GM21529 (cell line): ENCODE data around the gene KATNAL2.

Source experiments
- ATAC-seq: cut with Tn5 transposase; IDR thresholded peaks from one replicate; pipeline ENCODE4 v1.9.1; 2021; ENCODE audit not compliant: unreplicated experiment

KATNAL2 gene, protein sequence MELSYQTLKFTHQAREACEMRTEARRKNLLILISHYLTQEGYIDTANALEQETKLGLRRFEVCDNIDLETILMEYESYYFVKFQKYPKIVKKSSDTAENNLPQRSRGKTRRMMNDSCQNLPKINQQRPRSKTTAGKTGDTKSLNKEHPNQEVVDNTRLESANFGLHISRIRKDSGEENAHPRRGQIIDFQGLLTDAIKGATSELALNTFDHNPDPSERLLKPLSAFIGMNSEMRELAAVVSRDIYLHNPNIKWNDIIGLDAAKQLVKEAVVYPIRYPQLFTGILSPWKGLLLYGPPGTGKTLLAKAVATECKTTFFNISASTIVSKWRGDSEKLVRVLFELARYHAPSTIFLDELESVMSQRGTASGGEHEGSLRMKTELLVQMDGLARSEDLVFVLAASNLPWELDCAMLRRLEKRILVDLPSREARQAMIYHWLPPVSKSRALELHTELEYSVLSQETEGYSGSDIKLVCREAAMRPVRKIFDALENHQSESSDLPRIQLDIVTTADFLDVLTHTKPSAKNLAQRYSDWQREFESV

DNA sequence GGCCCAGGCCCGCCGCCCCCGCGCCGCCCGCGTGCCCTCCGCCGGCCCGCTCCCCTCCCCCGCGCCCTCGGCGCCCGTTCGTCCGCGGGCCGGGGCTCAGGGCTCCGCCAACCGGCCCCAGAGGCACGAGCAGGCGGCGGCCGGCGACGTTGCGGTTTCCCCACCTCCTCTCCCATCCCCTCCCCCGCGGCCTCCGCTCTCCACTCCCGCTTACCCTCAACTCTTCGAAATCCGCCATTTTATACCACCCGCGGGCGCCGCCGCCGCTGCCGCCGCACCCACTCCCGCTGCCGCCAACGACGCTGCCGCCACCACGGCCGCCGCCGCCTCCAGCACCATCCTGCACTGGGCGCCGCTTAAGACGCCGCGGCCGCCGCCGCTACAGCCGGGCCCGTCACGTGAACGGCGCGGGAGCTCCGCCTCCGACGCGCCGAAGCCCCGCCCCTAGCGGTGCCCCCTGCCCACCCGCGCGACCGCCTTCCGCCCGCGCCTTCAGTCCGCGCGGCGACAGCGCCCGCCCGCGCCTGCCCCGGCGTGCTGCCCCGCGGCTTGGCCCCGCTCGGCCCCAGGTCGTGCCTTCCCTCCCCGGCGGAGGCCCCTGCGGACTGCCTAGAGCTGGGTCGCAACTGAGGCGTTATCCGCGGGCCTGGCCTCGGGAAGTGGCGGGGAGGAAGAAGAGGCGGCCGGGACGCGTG lies at the start of gene KATNAL2, which contains the start of gene PIAS2:
Gene KATNAL2, plus strand, starts transcription at position 495 of the 695 bp plus-strand sequence. CDS start 29,271 bp downstream, outside the sequence.
Gene PIAS2, minus strand, starts transcription at position 400 of the 695 bp plus-strand sequence. Its CDS starts 162 bp downstream, at position 238.
- peak; percentile 90 for ATAC-seq

DNA sequence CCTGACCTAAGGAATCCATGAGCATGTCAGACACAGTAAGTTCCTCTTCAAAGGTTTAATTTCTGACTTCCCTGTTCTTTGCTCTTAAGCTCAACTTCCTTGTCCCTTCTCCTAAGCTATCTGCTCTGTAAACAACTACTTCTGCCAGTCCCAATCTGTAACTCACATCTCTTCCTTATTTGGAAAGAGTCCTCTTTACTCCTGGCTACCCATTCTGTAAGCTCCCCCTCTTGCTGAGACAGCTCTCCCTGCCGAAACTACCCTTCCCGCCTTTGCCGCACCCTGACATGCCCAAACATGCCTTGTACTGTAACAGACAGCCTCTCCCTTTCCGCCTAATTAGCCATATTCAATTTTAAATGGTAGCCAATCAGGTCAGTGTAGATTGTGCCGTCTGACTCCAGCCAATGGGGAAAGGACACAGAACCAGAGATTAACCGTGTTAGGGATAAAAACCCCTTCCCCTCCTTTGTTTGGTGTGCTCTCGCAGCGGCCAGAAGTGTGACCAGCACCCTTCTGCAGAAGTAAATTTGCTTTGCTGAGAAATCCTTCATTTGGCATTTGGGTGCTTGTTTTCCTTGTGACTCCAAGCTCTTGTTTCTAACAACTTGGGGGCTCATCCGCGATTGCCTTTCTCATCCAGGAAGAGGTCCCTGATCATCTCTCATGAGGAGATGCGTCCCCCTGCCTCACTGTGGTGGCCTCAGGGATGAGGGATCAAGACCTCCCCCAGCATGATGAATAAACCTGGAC lies 49.1 kb upstream of the KATNAL2 start:
- no peak for ATAC-seq

DNA sequence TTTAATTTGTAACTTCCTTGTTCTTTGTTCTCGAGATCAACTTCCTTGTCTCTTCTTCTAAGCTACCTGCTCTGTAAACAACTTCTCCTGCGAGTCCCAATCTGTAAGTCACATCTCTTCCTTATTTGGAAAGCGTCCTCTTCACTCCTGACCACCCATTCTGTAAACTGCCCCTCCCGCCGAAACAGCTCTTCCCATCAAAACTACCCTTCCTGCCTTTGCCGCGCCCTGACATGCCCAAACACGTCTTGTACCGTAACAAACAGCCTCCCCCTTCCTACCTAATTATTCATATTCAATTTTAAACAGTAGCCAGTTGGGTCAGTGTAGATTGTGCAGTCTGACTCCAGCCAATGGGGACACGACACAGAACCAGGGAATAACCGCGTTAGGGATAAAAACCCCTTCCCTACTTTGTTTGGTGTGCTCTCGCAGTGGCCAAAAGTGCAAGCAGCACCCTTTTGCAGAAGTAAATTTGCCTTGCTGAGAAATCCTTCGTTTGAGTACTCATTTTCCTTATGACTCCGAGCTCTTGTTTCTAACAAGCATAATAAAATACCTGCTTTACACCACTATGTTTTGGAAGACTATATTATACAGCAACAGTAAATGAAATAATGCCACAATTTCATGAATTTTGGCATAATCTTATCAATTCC lies 39.9 kb upstream of the KATNAL2 start:
- no peak for ATAC-seq

DNA sequence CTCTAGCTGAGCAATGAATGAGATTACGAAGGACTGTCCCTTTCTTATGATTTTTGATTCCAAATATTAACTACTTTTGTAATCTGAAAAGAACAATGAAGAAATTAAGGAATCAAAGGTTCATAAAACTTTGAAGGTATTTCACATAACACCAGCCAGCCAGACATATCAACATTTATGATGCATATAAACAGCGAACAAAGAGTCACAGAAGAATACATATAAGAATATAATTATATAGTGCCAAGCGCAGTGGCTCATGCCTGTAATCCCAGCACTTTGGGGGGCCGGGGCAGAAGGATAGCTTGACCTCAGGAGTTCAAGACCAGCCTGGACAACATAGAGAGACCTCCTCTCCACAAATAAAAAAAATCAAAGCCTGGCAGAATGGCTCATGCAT lies 34.2 kb upstream of the KATNAL2 start:
- no peak for ATAC-seq

DNA sequence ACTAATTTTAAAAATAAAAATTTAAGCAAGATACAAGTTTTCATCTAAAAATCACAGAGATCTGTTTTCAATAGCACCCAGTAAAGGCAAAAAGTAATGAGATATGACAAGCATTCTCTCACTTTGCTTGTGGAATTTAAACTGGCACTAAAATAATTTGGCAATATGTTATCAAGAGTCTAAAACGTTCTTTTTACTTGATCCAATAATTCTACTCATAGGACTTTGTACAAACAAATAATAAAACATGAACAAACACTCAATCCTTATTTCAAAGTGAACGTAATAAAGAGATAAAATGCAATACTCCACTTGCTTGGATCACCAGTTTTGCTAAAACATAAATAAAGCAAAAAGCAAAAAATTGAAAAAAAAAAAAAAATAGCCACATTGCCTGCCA lies 30.5 kb upstream of the KATNAL2 start:
- ATAC-seq: no peak

DNA sequence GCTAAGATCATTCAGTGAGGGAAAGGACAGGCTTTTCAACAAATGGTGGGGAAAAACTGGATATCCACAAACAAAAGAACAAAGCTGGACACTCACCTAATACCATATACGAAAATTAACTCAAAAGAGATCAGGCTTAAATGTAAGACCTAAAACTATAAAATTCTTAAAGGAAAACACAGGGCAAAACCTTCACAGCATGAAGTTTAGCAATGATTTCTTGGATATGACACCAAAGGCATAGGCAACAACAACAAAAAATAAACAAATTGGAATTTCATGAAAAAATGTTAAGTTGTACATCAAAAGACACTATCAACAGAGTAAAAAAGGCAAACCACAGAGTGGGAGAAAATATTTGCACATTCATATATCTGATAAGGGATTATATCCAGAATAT lies 28.4 kb upstream of the KATNAL2 start:
- ATAC-seq: no peak

DNA sequence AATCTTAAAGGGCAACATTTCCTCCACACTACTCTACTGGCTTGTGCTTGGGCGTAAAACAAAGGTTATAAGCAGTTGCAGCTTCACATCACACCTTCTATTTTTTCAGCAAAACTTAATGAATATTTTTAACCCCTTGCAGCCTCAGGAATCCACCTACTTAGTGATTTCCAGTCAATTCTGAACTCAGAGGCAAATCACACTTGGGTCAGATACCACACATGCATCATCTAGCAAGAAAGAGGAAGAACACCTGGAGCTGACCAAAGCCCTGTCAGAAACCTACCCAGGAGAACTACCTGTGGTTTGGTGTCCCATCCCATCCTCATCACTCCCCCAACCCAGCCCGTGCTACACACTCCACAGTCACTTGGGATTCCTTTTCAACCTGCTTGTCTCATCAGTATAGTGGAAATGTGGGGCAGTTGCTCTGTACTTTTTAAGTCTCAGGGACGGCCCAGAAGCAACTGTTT lies 25.6 kb upstream of the KATNAL2 start:
- ATAC-seq: peak; percentile 92

DNA sequence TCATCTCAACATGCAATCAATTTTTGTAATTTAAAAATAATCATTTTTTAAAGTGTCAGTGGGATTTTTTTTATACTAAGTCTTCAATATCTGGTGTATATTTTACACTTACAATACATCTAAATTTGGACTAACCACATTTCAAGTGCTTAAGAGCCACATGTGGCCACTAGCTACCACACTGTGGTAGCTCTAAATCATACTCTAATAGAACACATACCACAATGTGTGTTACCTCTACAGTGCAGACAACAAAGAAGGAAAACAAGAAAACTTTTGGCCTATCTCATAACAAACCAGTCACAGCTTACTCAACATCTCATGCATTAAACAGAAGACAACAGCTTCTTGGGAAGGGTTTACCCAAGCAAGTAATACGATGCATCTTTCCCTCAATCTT lies 24.6 kb upstream of the KATNAL2 start:
- ATAC-seq: peak; percentile 44

DNA sequence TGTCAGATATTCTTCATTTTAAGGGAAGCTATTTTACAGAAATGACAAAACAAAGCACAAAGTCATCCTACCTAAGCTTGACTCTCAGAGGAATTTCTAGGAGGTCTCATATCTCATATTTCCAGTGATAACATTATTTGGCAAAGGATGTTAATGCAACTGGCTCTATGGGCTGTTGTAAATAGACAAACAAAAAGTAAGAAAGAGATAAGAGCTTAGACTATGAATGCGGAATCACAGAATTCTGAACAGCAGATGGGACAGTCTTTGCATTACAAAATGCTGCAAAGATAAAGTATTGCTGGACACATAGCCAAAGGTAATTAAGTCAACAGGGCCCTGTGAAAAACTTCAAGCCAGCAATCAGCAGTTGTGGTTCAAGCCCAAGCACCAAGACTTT lies 24.0 kb upstream of the KATNAL2 start:
- no peak for ATAC-seq

DNA sequence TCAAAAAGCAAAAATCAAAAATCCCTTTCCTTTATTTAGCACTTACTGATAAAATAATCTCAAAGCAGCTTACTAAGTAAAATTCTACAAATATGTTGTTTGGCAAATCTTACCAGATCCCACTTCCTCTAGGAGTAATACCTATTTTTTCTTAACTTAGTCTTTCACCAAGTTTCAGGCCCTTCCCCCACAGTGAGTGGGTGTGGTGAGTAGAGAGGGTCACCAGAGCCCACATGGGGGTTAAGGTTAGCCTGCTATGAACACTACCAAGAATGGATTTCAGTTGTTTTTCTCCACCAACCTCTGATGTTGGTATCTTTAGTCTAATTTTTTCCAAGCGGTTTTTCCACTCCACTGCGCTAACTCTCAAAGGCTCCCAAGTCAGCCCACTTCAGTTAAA lies 23.3 kb upstream of the KATNAL2 start:
- no peak for ATAC-seq

DNA sequence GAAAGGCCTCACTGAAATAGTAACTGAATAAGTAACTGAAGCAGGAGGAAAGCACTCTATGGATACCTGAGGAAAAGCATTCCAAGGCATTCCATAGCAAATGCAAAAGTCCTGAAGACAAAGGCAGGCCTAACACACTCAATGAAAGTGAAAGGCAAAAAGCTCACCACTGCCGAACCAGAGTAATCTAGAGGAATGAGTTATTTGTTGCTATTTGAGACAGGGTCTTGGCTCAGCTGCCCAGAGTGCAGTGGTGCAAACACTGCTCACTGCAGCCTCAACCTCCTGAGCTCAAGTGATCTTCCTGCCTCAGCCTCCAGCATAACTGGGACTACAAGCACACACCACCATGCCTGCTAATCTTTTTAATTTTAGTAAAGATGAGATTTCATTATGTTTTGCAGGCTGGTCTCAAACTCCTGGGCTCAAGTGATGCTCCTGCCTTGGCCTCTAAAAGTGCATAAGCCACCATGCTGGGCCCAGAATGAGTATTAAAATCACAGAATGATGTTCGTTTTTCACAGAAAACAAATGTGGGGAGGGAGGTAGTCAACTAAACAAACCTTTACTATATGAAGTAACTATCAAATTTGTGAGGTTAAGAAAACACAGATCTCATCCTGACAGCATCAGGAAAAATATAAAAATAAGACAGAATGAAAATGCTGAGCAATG lies 18.0 kb upstream of the KATNAL2 start:
- ATAC-seq: peak; percentile 84

DNA sequence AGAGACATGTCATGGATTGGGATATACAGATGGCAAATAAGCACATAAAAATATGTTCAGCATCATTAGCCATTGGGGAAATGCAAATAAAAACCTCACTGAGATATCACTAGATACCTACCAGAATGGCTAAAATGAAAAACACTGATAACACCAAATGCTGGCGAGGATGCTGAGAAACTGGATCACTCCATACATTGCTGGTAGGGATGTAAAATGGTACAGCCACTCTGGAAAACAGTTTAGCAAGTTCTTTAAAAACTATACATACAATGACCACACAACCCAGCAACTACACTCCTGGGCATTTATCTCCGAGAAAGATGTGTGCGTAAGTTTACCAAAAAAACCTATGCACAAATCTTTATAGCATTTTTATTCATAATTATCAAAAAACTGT lies 14.0 kb upstream of the KATNAL2 start:
- no peak for ATAC-seq

DNA sequence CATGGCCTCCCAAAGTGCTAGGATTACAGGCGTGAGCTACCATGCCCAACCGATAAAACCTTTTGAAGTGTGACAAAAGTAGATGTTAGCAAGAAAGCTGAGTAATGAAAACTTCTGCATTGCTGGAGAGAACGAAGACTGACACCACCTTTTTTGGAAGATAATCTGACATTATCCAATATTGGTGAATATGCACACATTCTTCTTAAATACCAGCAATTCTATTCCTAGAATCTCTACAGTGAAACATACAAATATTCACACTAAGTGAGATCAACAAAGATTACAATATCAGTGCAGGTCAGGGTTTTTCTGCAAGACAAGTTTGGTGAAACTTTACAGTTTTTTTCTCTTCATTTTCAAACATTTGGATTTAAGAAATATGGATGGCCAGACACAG lies 7.9 kb upstream of the KATNAL2 start:
- ATAC-seq: no peak

DNA sequence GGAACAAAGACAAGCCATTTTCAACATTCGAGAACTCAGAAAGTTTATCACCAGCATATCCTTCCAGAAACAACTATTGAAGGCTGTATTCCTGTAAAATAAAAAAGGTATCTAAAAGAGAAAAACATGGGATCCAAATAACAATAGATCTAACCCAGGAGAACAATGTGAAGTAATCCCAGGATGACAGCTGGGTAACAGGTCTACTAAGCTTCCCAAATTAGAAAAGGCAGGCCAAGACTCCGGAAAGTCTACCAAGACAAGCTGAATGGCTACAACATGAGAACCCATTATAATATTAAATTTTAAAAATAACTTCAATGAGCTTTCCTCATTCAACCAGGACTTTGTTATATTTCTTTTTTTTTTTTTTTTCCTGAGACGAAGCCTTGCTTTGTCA lies 6.5 kb upstream of the KATNAL2 start:
- ATAC-seq: no peak

DNA sequence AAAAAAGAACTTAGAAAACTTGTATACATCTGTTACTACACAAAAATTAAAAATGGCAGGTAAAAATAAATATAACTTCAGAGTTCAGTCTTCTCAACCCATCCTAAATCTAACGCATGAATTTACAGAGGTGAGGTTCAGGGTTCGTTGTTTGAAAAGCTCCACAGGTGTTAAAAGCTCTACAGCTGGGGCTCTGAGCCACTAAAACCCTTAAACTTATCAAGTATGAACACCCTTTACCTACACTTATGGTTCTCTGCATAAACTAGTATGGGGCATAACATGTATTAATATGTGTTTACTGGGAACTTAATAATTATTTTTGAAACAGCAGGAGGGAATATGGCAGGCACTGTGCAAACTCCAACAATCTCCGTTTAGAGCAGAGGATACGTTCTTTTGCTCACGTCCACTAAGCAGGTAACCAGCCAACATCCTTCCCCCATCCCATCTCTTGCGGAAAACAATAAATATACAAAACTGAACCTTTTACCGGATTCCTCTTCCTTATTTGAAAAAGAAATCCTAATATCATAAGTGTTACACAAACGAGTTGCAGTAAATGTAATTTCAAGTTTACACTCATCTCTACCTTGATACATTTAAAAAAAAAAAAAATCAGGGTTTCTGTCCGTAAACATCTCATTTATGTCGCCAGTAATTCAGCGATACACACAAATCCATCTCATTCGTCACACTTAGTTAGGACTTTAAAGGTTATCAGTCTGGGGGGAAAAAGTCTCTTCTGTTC lies 1.4 kb upstream of the KATNAL2 start:
- no peak for ATAC-seq

DNA sequence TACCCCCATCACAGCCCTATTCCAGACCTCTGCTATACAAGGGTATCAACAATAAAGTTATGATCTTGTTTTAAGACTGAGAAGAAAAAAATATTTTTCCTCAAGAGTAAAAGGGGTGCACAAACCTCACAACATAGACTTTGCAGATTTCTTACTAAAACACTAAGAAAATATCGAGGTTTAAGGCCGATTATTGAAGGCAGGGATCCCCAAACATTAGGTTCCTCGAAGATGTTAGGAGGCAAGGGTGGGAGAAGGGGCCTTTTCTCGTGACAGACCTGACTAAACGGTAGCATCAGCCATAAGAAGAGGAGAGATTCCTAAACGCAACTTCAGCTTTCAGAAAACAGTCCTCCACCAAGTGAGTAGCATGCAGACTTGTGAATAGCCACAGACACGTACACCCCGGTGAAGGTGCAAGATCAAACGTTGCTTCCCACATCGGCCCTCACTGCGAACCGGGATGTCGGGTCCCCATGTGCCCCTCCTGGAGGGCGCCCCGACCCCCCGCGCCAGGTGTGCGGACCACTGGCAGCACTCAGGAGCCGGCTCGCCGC lies 773 bp upstream of the KATNAL2 start:
- ATAC-seq: peak; percentile 25

DNA sequence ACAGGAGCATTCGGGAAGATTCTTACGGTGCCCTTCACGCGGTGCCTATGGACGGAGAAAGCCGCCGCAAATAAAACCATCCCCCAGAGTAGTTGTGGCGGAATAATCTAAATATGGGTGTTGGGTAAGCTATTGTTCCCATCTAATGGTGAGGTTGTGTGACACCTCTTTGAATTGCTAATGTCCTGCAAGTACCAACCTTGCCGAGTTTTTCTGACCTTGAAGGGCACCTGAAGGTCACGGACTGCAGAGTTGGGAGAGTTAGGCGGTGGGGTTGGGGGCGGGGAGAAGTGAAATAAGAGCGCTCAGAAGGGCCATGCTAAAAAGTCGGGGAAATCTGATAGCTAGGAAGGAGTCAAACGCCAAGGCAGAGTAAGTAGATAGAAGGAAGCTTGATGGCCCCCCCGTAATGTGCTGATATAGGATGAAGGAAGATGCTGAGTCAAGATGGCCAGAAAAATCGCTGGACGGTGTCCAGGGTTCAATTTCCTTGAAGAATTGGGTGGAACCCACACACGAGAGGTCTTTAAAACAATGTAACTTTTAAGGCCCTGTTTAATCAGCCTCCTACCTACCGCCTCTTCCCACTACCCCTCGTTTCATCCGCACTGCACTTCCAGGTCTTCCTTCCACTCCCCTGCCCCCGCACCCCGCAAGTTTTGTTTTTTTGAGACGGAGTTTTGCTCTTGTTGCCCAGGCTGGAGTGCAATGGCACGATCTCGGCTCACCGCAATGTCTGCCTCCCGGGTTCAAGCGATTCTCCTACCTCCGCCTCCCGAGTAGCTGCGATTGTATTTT lies 600 bp downstream of the KATNAL2 start:
- peak; percentile 11 for ATAC-seq

DNA sequence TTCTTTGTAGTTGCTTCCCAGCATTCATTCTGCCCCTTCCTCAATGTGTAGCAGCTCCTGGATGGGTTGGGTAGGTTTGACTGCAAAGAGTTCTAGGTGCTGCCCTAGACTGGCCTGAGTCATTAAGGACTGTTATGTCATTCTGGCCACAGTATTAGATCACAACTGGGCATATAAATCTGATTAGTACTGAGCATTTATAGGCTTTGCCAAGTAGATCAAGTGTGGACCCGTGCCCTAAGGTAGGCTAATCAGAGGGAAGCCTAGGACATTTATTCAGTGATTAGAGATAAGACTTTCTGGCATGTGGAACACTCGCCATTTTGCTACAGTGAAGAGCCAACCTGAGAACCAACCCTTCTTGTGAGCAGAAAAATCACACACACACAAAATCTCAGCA lies 2.7 kb downstream of the KATNAL2 start:
- no peak for ATAC-seq
